GM12801 (cell line): ENCODE results near the gene POLD3.

Experiments
- CTCF ChIP-seq: IDR thresholded peaks from one replicate; pipeline ENCODE4 v1.5.1; 2011; ENCODE audit warnings: control low read depth; ENCODE audit not compliant: insufficient read length; ENCODE audit errors: extremely low read depth

The POLD3 gene

GRCh38 chr11:74575999-74576398 is 16.4 kb upstream of the POLD3 start:
- no peak for TF ChIP-seq CTCF

- no peak for TF ChIP-seq CTCF
Measured at GRCh38 chr11:74577181-74577580, 15.2 kb upstream of the POLD3 start.

- TF ChIP-seq CTCF, result no peak
Measured at GRCh38 chr11:74577624-74578396, 14.6 kb upstream of the POLD3 start.

GRCh38 chr11:74579577-74580270 is 12.7 kb upstream of the POLD3 start:
- no peak for TF ChIP-seq CTCF

- no peak for TF ChIP-seq CTCF
Measured at GRCh38 chr11:74581954-74582547, 10.3 kb upstream of the POLD3 start.

DNA sequence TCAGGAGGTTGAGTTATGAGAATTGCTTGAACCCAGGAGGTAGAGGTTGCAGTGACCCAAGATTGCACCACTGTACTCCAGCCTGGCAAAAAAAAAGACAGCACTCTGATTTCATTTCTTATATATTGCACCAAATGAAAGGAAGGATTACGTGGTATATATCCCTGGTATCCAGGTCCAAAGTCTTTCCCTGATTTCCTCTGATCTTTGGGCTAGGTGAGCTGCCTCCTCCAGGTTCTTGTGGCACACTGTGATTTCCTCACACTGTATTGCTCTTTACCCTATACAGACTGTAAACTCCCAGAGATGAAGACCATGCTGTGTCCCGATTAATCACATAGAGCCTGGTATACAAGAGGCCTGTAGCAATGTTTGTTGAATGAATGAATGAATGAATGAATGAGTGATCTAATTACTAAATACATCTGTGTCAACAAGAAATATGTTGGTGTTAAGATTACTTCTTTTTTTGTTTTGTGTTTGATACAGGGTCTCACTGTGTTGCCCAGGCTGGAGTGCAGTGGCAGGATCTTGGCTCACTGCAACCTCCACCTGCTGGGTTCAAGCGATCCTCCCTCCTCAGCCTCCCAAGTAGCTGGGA is 9.3 kb upstream of the POLD3 start:
- TF ChIP-seq CTCF, result no peak

DNA sequence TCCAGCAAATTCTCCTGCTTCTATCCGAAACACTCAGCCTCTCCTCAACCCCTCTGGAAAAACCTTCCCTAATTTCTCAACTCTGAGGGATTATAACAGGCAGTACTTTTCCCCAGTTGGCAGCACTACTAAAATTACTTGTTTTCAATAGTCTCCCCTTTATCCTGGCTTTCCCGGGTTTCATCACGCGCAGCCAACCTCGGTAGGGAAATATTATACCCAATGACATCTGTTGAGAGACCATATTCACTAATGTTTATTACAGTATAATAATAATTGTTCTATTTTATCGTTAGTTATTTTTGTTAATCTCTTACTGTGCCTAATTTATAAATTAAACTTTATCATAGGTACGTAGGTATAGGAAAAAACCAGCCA is 330 bp upstream of the POLD3 start:
- no peak for TF ChIP-seq CTCF
